Gastroesophageal sphincter (tissue), 4 donors: ENCODE data around the gene STYXL2. TPM values are rescaled to one million over a fixed set of nuclear protein-coding genes. Genes with fewer than 3 reads are reported as not detected.

Source experiments
- ATAC-seq: fragments of 150-250 bp; one replicate; pipeline ENCODE4 v1.9.1; 2016; ENCODE audit warnings: mild to moderate bottlenecking, moderate library complexity
- H3K27ac ChIP-seq, 4 donors: fragments of 200-600 bp; sonication (generic) in 3 of 4; 1 replicate in 3 of 4; 2 replicates in 1 of 4; pipeline ENCODE4 v1.5.1; 2016 to 2019
- H3K27me3 ChIP-seq: fragments of 200-600 bp; sonication (generic); one replicate; pipeline ENCODE4 v1.5.1; 2019
- H3K36me3 ChIP-seq, 2 donors: fragments of 200-600 bp; sonication (generic); one replicate each; pipeline ENCODE4 v1.5.1; 2019; ENCODE audit warnings: control low read depth in 1 of 2
- H3K4me1 ChIP-seq, 3 donors: fragments of 200-600 bp; sonication (generic); 1 replicate in 2 of 3; 2 replicates in 1 of 3; pipeline ENCODE4 v1.5.1; 2016 to 2019; ENCODE audit warnings: control low read depth in 2 of 3
- H3K4me3 ChIP-seq, 2 donors: fragments of 200-600 bp; sonication (generic); one replicate each; pipeline ENCODE4 v1.5.1; 2019; ENCODE audit warnings: mild to moderate bottlenecking in 1 of 2, moderate library complexity in 1 of 2
- H3K9me3 ChIP-seq, 3 donors: fragments of 200-600 bp; sonication (generic); one replicate each; pipeline ENCODE4 v1.5.1; 2017 to 2019; ENCODE audit warnings: control low read depth in 2 of 3
- CTCF ChIP-seq, 4 experiments: fragments of 200-600 bp in 2 of 4; fragments of 450-650 bp in 2 of 4; sonication (generic) in 1 of 4; IDR thresholded peaks; one replicate each; pipeline ENCODE4 v1.5.1; 2017 to 2019; ENCODE audit warnings: antibody characterized with exemption in 4 of 4, mild to moderate bottlenecking in 2 of 4, moderate library complexity in 2 of 4
- EP300 ChIP-seq: sonication (generic); formaldehyde crosslinking; IDR thresholded peaks from one replicate; pipeline ENCODE4 v1.6.1; 2017; ENCODE audit warnings: antibody characterized with exemption, mild to moderate bottlenecking
- POLR2A ChIP-seq, 2 donors: fragments of 450-650 bp; IDR thresholded peaks; one replicate each; pipeline ENCODE4 v1.6.1; 2017; ENCODE audit warnings: antibody characterized with exemption in 2 of 2, mild to moderate bottlenecking in 2 of 2, moderate library complexity in 1 of 2
- POLR2AphosphoS5 ChIP-seq: sonication (generic); formaldehyde crosslinking; IDR thresholded peaks from one replicate; pipeline ENCODE4 v1.6.1; 2017; ENCODE audit warnings: antibody characterized with exemption
- WGBS, 2 donors: methylation state at CpG; one replicate each; pipeline ENCODE4 v1.1.5; 2018; ENCODE audit warnings: low coverage in 1 of 2; 5-methylcytosine and 5-hydroxymethylcytosine counted together
- total RNA-seq, 4 donors: library from RNA; depleted of rRNA; stranded (reverse); fragments of >200 nt; gene quantifications; one replicate each; pipeline ENCODE4 v1.1.0, GENCODE V29; 2016

The STYXL2 gene
- total RNA-seq, 4 donors from 2014 or later, result 0.08 to 0.17 (median 0.16) TPM; not detected in 1

GRCh38 chr1:167126317-167126716, 32.4 kb downstream of the STYXL2 start:
- Histone ChIP-seq H3K27ac (no peak overlapping the region), H3K27me3 (peaks cover 41% of the 10 kb centered on the region), H3K4me1 (peaks cover 0 to 6% (median 3%) of the 10 kb centered on the region in 3 donors), H3K36me3 (no peaks in the 10 kb centered on the region), H3K9me3 (no peaks in the 10 kb centered on the region), H3K4me3 (no peak overlapping the region)
- TF ChIP-seq CTCF (IDR thresholded peaks at IDR 0.05), result no peak
- no peak for TF ChIP-seq POLR2AphosphoS5
- no peak for TF ChIP-seq POLR2A (IDR thresholded peaks at IDR 0.05)
- no peak for TF ChIP-seq EP300
- WGBS, 2 donors, result 85 to 96% methylated on average over 13 to 22 of the region's 28 CpGs
- ATAC-seq, result no peak

- H3K4me1 ChIP-seq, result peaks cover 0 to 1% (median 0%) of the 10 kb centered on the region in 3 donors
- H3K36me3 ChIP-seq, result no peaks in the 10 kb centered on the region
- H3K27ac ChIP-seq, result no peak overlapping the region
- no peaks in the 10 kb centered on the region for H3K9me3 ChIP-seq
- no peak for TF ChIP-seq POLR2A (IDR thresholded peaks at IDR 0.05)
- no peak overlapping the region for H3K4me3 ChIP-seq
- peaks cover 39% of the 10 kb centered on the region for H3K27me3 ChIP-seq
- no peak for ATAC-seq
- 84 to 88% methylated on average over 4 to 12 of the region's 17 CpGs for WGBS, 2 donors
Measured at GRCh38 chr1:167126811-167127210, 32.9 kb downstream of the STYXL2 start.

GRCh38 chr1:167127236-167127635, 33.4 kb downstream of the STYXL2 start:
- WGBS, 2 donors, result 100% methylated on average over 2 of the region's 5 CpGs; no CpG with 5 or more reads in 1 of the 2 donors
- H3K27ac ChIP-seq, result no peak overlapping the region
- H3K27me3 ChIP-seq, result peaks cover 39% of the 10 kb centered on the region
- H3K4me1 ChIP-seq, result no peaks in the 10 kb centered on the region
- H3K4me3 ChIP-seq, result no peak overlapping the region
- H3K36me3 ChIP-seq, result no peaks in the 10 kb centered on the region
- ATAC-seq, result no peak
- TF ChIP-seq CTCF (IDR thresholded peaks at IDR 0.05), result no peak
- TF ChIP-seq POLR2AphosphoS5, result no peak
- TF ChIP-seq EP300, result no peak
- TF ChIP-seq POLR2A (IDR thresholded peaks at IDR 0.05), result no peak
- no peaks in the 10 kb centered on the region for H3K9me3 ChIP-seq

GRCh38 chr1:167127661-167128060, 33.8 kb downstream of the STYXL2 start:
- WGBS, 2 donors, result 71 to 79% methylated on average over 1 to 5 of the region's 5 CpGs
- Histone ChIP-seq H3K27me3 (peaks cover 39% of the 10 kb centered on the region), H3K36me3 (no peaks in the 10 kb centered on the region), H3K9me3 (no peaks in the 10 kb centered on the region), H3K27ac (no peak overlapping the region), H3K4me3 (no peak overlapping the region), H3K4me1 (no peaks in the 10 kb centered on the region)
- no peak for TF ChIP-seq POLR2AphosphoS5
- TF ChIP-seq POLR2A (IDR thresholded peaks at IDR 0.05), result no peak
- no peak for TF ChIP-seq CTCF (IDR thresholded peaks at IDR 0.05)
- TF ChIP-seq EP300, result no peak
- ATAC-seq, result no peak

- ATAC-seq, result no peak
- Histone ChIP-seq H3K27me3 (peaks cover 39% of the 10 kb centered on the region), H3K9me3 (no peaks in the 10 kb centered on the region), H3K4me1 (no peaks in the 10 kb centered on the region), H3K27ac (no peak overlapping the region), H3K36me3 (no peaks in the 10 kb centered on the region), H3K4me3 (no peak overlapping the region)
- WGBS, 2 donors, result 78 to 80% methylated on average over 11 to 15 of the region's 17 CpGs
- TF ChIP-seq CTCF (IDR thresholded peaks at IDR 0.05), result no peak
- no peak for TF ChIP-seq POLR2A (IDR thresholded peaks at IDR 0.05)
- TF ChIP-seq POLR2AphosphoS5, result no peak
- no peak for TF ChIP-seq EP300
Measured at GRCh38 chr1:167128261-167129227, 34.7 kb downstream of the STYXL2 start.
